ENCODE results near the gene FAM193A. TPM values are rescaled to one million over a fixed set of nuclear protein-coding genes. Genes with fewer than 3 reads are reported as not detected.
"Not testable (repeated sequence)": the region's sequence is repeated elsewhere in the genome, so short reads cannot be mapped to it uniquely, and the experiment has no call there.

Gene FAM193A
- total RNA-seq, 1 donor from 2014 or later, result 26.1 TPM

- DNase-seq (ENCODE audit: extremely low read depth, low read depth, low spot score), result no peak
Observed at GRCh38 chr4:2648159-2648814, 111.8 kb downstream of the FAM193A start.

- no peak for DNase-seq (ENCODE audit: extremely low read depth, low read depth, low spot score)
Observed at GRCh38 chr4:2649604-2650114, 113.2 kb downstream of the FAM193A start.

GRCh38 chr4:2650276-2650675 is 113.8 kb downstream of the FAM193A start:
- DNase-seq (ENCODE audit: extremely low read depth, low read depth, low spot score), result no peak

DNA sequence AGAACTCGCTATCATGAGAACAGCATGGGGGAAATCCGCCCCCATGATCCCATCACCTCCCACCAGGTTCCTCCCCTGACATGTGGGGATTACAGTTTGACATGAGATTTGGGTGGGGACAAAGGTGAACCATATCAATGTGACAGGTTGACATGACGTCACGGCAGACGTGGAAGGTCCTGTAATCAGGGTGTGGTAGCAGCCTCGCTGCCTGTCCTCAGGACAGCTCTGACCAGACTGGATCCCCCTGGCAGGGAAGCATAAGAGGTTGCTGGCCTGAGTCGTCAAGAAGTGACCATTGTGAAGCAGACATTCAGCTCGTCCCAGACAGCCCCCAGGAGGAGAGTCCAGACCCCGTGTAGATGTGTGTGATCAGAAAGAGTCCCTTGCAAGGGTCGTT is 115.1 kb downstream of the FAM193A start:
- no peak for DNase-seq (ENCODE audit: extremely low read depth, low read depth, low spot score)

DNA sequence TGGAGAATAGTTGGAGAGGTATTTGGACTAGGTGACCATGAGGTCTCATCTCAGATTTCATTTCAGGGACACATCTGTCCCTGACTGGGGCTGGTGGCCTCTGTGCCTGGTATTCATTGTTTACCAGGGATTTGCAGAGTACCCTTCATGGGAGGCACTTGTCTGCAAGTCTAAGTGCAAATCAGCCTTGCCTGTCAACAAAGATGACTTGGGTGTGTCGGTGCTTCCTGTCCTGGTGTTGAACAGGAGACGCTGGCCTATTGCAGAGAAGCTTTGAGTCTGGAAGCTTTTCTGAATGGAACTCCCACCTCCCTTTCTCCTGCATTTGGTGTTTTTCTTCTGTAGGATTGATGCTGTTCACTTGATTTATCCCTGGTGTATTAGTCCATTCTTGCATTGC is 115.6 kb downstream of the FAM193A start:
- no peak for DNase-seq (ENCODE audit: extremely low read depth, low read depth, low spot score)

GRCh38 chr4:2652415-2653160 is 116.1 kb downstream of the FAM193A start:
- DNase-seq (ENCODE audit: extremely low read depth, low read depth, low spot score), result no peak

DNA sequence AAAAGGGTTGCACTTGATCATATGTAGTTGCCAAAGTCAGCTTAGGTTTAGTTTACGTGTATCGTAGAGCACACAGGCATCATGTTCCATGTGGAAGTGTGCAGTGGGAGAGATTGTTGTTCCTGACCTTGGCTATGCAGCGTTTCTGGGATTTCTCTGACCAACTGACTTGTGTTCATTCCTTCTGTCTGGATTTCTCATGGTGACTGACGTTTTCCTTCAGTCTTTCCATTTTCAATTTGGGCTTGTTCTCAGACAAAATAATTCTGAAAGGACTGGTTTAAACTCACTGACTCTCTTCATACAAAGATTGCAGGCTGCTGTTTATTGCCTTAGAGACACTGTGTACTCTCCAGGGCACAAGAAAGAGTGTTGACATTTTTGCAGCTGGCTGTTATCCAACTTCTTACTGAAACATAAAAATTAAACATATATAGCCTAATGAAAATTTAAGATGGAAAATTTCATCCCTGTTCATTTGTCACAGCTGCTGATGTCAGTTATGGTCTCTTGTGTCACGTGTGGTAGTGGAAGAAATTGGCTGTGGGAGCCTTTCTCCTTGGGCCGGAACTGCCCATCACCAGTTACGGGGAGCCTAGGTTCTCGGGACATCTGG is 124.3 kb downstream of the FAM193A start:
- no peak for DNase-seq (ENCODE audit: extremely low read depth, low read depth, low spot score)

GRCh38 chr4:2662598-2662997 is 126.2 kb downstream of the FAM193A start:
- DNase-seq (ENCODE audit: extremely low read depth, low read depth, low spot score), result no peak

DNA sequence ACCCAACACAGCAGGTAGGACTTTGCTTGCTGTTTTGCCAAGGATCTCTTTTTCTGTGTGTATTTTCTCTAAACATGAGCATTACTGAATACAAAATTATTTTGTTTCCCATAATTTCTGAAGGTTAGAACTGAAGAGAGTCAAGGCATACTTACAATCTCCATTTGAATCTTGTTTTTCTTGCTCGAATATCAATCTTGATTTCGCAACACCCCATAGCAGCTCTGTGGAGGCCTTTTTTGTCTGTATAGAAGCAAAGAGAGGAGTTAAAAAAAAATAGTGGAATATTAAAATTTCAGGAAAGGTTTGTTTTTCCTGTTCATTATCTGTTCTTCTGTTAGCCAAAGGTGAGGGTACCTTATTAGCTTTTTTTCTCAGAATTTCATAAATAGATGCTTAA is 126.8 kb downstream of the FAM193A start:
- DNase-seq (ENCODE audit: extremely low read depth, low read depth, low spot score), result no peak

GRCh38 chr4:2666722-2667247 is 130.3 kb downstream of the FAM193A start:
- no peak for DNase-seq (ENCODE audit: extremely low read depth, low read depth, low spot score)

- no peak for DNase-seq (ENCODE audit: extremely low read depth, low read depth, low spot score)
Observed at GRCh38 chr4:2667428-2667827, 131.0 kb downstream of the FAM193A start.

DNA sequence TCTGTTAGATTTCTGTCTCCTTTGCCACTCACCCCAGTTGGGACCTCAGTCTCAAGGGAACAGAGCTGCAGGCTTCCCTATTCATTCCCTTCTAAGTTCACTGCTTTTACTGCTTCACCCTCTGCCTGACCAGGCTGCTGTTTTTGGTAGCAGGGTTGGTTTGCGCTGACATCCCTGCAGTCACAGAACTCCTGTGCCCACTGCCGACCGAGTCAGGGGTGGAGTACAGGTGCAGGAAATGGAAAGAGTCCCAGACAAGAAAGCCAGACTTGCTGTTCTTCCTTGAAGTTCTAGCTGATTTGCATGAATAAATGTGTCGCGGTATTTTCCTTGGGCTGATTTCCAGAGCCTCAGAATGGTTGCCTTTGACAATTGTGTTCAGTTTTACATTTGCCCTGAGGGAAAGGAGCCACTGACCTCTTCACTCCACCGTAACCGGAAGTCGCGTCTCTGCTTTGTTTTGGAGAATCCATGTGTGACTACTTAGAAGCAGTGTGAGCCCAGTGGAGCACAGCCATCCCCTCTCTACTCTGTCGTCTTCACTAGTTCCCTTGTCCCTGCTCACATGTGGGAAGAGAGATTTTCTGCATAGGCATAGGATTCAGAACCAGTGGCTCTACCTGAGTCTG is 134.9 kb downstream of the FAM193A start:
- DNase-seq (ENCODE audit: extremely low read depth, low read depth, low spot score), result no peak

DNA sequence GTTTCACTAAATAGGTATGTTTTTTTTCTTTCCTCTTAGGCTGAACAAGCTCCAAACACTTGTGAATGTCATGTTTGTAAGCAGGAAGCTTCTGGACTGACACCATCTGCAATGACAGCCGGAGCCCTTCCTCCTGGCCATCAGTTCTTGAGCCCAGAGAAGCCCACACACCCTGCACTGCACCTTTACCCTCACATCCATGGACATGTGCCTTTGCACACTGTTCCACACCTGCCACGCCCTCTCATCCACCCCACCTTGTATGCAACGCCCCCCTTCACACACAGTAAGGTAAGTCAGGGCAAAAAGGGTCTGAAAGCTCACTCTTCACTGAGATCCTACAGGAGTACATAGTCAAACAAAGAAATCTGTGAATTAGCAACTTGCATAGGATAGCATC is 135.6 kb downstream of the FAM193A start:
- no peak for DNase-seq (ENCODE audit: extremely low read depth, low read depth, low spot score)

DNA sequence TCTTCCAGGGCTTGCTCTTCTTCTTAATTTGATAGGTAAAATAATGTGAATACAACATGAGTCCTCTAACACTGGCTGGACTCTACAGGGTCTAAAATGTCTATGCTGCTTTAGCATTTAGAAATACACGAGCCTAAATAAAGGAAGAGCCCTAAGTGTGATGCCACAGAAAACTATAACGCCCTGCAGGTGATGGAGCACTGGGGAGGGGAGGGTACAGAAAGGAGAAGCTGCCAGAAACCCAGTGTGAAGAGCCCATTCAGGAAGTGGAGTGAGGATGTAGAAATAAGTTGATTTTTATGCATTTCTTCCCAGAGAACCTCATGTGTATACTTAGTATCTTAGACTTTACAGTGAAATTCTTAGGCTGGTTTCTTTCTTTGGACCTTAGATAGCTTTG is 136.3 kb downstream of the FAM193A start:
- no peak for DNase-seq (ENCODE audit: extremely low read depth, low read depth, low spot score)

DNA sequence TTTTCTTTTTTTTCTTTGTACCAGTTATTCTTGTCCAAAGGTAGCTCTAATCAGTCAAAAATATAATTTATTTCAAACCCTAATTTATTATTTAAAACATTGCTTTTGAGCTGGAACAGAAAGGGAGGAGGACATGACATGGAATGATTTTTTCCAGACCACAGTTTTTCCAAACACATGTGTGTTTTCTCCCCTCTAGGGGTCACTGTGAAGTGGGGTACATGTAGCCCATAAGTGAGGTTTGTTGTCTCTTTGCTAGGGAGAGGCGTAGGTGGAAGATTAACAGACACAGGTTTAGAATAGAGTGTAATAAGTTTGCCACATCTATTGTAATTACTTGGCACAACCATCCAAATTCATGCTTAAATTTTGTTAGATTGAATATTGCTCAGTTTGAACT is 136.7 kb downstream of the FAM193A start:
- no peak for DNase-seq (ENCODE audit: extremely low read depth, low read depth, low spot score)

GRCh38 chr4:2679762-2680161 is 143.3 kb downstream of the FAM193A start:
- not testable (repeated sequence) for DNase-seq (ENCODE audit: extremely low read depth, low read depth, low spot score)

GRCh38 chr4:2684486-2684885 is 148.0 kb downstream of the FAM193A start:
- no peak for DNase-seq (ENCODE audit: extremely low read depth, low read depth, low spot score)

DNA sequence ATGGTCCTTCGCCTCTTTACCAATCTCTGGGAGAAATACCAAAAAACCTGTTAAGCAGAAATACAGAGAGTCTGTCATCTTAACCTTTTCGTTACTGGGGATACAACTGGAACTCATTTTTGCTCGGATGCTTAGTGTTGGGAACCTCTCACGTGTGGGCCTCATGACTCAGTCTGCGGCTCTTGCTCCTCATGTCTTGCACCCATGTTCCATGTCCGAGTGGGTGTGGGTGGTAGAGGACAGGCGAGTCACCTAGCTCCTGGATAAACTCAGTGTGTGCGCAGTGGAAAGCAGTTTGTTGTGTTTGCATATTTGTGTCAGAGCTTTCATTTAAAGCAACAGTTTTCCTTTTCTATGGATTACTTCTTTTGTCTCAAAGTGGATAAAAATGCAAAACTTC is 149.1 kb downstream of the FAM193A start:
- no peak for DNase-seq (ENCODE audit: extremely low read depth, low read depth, low spot score)

DNA sequence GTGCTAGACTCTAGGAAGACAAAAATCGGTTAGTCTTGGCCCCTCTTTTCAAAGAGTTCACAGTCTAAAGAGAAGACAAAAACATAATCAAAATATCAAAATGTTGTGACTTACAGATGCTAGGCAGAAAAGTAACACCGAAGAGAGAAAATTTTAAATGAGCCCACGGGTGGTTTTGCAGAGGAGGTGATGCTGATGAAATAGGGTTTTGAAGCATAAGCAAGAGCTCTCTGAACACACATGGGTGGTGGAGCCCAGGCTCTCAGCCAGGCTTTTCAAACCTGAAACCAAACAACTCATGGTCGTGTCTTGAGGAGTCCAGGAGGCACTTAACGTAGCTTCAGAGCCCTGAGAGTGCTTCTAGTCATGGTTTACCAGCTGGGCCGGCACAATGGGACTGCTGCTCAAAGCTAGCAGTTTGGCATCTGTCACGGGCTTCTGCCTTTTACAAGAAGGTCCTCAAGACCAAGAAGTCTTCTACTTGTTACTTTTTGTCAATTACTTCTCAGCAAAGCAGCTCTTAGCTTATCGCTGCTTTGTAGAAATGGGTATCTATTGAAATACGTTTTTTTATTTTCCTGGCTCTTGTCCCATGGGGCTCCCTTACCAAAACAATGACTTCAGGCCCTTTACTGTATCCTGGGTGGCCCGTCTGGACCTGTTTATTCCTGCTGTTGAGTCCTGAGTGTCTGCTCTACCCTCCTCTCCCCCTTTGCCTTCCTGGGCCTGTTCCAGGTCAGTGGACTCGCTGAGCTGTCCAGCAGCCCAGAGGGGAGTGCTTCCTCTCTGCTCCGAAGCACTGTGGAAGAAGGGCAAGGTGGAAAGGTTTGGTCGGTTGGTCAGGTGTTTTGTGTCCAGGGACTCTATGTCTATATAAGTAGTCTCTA is 150.2 kb downstream of the FAM193A start:
- no peak for DNase-seq (ENCODE audit: extremely low read depth, low read depth, low spot score)

DNA sequence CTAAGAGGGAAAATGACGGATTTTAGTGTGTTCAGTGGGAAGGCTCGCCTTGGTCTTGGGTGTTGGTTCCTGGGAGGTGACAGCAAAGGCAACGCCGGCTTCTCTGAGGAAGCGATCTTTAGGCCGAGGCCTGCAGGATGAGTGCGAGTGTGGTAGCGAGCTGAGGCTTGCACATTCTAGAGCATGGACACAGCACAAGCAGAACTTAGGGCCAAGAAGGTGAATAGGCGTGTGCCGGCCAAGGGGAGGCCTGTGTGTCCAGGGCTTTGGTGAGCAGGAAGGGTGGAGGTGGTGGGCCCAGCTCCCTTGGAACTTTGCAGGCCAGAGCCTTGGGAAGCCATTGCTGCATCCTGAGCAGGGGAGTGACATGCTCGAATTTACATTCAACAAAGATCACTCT is 151.8 kb downstream of the FAM193A start:
- DNase-seq (ENCODE audit: extremely low read depth, low read depth, low spot score), result no peak
